GM10248 (cell line): ENCODE measurements around the gene USHBP1.
"Not testable (repeated sequence)": the region's sequence is repeated elsewhere in the genome, so short reads cannot be mapped to it uniquely, and the experiment has no call there.

ENCODE experiments used
- CTCF ChIA-PET: fragments of 300-600 bp; sonication (Branson Sonifier 250); formaldehyde crosslinking; extraction: SDS; loops from one replicate; lab custom pipeline; 2021; ENCODE audit warnings: antibody characterized with exemption; lab: Yijun Ruan, JAX
- POLR2A ChIA-PET: fragments of 350-650 bp; sonication (Branson Sonifier 250); formaldehyde crosslinking; extraction: SDS; loops from one replicate; lab custom pipeline; 2020; ENCODE audit warnings: antibody characterized with exemption; lab: Yijun Ruan, JAX
- DNase-seq: peaks from one replicate; pipeline ENCODE4 v3.0.0; 2012; ENCODE audit errors: extremely low spot score
- CTCF ChIP-seq: IDR thresholded peaks from 2 replicates; pipeline ENCODE4 v1.5.1; 2012; ENCODE audit warnings: mild to moderate bottlenecking, low read depth; ENCODE audit errors: extremely low read depth, missing control alignments, control extremely low read depth

USHBP1 gene

DNA sequence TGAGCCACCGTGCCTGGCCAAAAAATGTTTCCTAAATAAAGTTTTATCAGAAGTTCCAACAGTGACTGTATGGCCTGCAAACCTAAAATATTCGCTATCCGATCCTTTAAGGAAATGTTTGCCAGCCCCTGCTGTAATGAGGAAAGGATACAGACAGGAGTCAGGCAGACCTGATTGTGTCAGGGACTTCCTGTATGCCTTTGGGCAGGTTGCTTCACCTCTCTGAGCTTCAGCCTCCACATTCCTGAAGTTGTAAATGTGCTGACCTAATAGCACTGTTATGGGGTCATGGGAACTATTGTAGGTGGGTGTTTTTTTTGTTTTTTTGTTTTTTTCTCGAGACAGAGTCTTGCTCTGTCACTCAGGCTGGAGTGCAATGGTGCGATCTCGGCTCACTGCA lies 32.4 kb upstream of the USHBP1 start:
- ChIA-PET POLR2A (no interaction called here), CTCF (interaction anchor here (0.7 to 7.8 kb wide), 4 partner anchors 7 to 169 kb away, joined by 3 to 51 read pairs (median 4); partner anchors contain the start of genes ABHD8 and MRPL34)
- DNase-seq, result no peak
- TF ChIP-seq CTCF, result no peak

DNA sequence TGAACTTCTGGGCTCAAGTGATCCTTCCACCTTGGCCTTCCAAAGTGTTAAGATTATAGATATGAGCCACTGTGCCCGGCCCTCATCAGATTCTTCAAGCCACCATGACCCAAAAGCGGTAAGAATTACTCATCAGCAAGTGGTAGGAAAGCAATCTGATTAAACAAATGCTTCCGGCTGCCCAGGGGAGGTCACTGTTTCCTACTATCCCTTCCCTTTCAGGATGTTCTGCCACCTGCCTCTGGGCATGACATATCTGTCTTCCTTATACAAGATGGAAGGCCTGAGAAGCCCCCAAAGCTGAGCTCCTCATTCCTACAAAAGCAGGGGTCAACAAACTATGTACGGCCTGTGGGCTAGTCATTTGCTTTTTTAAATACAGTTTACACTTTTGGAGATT lies 31.7 kb upstream of the USHBP1 start:
- POLR2A ChIA-PET, result no interaction called here
- DNase-seq, result no peak
- no peak for TF ChIP-seq CTCF
- CTCF ChIA-PET, result interaction anchor here (1.6 to 7.8 kb wide), 2 partner anchors 7 to 93 kb away, joined by 5 to 51 read pairs; partner anchors contain the start of genes ABHD8 and MRPL34

DNA sequence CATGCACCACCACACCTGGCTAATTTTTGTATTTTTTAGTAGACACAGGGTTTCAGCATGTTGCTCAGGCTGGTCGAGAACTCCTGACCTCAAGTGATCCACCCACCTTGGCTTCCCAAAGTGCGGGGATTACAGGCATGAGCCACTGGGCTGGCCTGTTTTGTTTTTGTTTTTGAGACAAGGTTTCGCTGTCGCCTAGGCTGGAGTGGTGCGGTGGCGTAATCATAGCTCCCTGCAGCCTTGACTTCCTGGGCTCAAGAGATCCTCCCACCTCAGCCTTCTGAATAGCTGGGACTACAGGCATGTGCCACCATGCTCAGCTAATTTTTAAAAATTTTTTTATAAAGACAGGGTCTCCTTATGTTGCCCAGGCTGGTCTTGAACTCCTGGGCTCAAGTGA lies 31.0 kb upstream of the USHBP1 start:
- POLR2A ChIA-PET, result not testable (repeated sequence)
- CTCF ChIA-PET, result interaction anchor here (1.5 to 7.8 kb wide), 3 partner anchors 8 to 90 kb away, joined by 3 to 51 read pairs (median 6); partner anchors contain the start of genes ABHD8 and MRPL34

DNA sequence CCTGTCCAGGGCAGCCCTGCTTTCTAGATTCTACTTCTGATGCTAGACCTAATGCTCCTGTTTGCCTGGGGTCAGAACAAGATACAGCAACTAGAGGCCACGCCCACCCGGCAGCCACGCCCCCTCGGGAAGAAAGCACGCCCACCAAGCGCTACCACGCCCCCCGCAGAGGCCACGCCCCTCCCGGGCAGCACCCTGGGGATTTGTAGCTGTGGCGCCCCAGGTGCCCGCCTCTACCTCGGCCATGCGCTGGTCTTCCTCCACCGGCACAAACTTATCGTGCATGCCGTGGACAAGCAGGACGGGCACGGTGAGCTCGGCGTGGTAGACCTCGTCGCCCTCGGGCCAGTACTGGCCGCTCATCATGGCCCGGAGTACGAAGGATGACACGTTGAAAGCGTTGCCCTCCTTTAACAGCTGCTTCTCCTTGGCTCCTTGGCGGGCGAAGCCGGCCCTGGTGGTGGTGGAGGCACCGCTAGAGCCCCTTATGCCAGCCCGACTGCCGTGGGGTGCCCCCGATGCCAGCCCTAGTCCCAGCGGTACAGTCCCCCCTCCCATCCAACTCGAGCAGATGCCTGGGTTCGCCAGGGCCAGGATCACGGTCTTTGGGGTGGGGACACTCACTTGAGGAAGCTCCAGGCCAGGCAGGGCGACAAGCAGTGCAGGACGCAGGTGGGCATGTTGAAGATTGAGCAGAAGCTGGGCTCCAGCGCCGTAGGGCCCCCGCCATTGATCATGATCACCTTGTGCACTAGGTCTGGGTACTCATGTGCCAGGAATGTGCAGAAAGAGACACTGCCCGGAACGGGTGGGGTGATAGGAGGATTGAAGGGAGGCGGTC lies 29.7 kb upstream of the USHBP1 start:
- no peak for TF ChIP-seq CTCF
- DNase-seq, result peak; percentile 65
- ChIA-PET POLR2A (no interaction called here), CTCF (interaction anchor here (1.3 to 7.8 kb wide), 6 partner anchors 9 to 96 kb away, joined by 3 to 53 read pairs (median 6); partner anchors contain the start of genes ABHD8, ANKLE1 and MRPL34)

More for the DNA sequence above, 31.0 kb upstream of the USHBP1 start:
- not testable (repeated sequence) for DNase-seq

DNA sequence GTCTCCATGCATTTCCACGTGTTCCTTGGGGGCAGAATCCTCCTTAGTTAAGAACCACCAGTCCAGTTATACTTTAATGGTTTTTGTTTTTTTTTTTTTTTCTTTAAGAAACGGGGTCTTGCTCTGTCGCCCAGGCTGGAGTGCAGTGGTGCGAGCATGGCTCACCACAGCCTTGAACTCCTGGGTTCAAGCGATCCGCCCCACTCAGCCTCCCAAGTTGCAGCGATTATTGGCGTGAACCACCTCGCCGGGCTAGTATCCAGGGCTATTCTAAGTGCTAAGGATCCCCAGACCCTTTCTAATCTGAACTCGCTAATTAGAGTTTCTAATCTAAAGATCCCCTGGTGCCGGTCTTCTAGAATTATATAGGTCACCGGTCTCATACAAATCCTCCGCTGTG lies 29.1 kb upstream of the USHBP1 start:
- POLR2A ChIA-PET, result no interaction called here
- DNase-seq, result no peak
- CTCF ChIA-PET, result interaction anchor here (0.7 to 7.8 kb wide), 10 partner anchors 10 to 107 kb away, joined by 3 to 53 read pairs (median 4); partner anchors contain the start of genes ABHD8, ANKLE1, DDA1 and MRPL34
- TF ChIP-seq CTCF, result no peak

DNA sequence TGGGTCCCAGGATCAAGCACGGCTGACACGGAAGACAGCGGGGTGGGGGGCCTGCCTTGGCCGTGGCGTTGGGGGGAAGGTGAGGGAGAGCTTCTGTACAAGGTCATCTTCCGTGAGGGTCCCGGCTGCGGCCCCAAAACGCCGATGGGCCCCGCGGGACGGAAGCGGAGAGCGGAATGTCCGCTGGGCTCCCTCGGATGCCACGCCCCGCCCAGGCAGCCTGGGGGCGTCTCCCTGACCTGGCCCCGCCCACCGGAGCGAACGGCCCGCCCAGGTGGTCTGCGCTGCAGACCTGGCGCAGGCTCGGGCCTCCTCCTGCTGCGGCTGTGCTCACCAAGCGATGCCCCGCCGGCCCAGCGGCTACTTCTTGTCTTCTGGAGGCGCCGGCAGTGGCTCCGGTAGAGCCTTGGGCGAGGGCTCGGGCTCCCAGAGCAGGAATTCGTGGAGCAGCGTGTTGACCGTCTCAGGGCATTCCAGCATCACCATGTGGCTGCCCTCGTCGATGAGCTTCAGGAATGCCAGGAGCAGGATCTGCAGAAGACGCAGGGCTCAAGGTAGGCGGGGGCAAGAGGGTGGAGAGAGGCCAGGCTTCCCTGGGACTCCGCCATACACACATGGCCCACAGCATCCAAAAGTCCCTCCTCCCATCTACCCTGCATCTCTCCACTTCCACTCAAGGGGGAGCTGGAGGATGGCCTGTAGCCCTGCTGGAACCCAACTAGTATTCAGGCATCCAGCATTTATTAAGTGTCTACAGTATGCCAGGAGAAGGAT lies 27.9 kb upstream of the USHBP1 start:
- peak; percentile 89 for TF ChIP-seq CTCF
- ChIA-PET POLR2A (interaction anchor here (0.5 kb wide), 1 partner anchor 106 kb away, joined by 6 read pairs; no protein-coding TSS in a partner anchor), CTCF (interaction anchor here (0.7 to 7.8 kb wide), 12 partner anchors 10 to 120 kb away, joined by 3 to 53 read pairs (median 4); partner anchors contain the start of genes ABHD8, ANKLE1, DDA1 and MRPL34)
- DNase-seq, result peak; percentile 97
